Ishikawa (cell line): ENCODE data around the gene PMEPA1.

Experiments used
- CEBPB ChIP-seq: IDR thresholded peaks from 2 replicates; pipeline ENCODE4 v1.6.1; 2012
- CREB1 ChIP-seq: IDR thresholded peaks from 2 replicates; pipeline ENCODE4 v1.6.1; 2012; ENCODE audit warnings: low read depth
- EGR1 ChIP-seq: IDR thresholded peaks from 2 replicates; pipeline ENCODE4 v1.6.1; 2012
- EP300 ChIP-seq: IDR thresholded peaks from 2 replicates; pipeline ENCODE4 v1.6.1; 2012; ENCODE audit warnings: borderline replicate concordance
- FOXM1 ChIP-seq: IDR thresholded peaks from 2 replicates; pipeline ENCODE4 v1.6.1; 2012; ENCODE audit warnings: low read depth, borderline replicate concordance
- MAX ChIP-seq: IDR thresholded peaks from 2 replicates; pipeline ENCODE4 v1.6.1; 2012
- NFIC ChIP-seq: IDR thresholded peaks from 2 replicates; pipeline ENCODE4 v1.6.1; 2012
- RAD21 ChIP-seq: IDR thresholded peaks from 2 replicates; pipeline ENCODE4 v1.6.1; 2012; ENCODE audit warnings: low read depth
- REST ChIP-seq: IDR thresholded peaks from 2 replicates; pipeline ENCODE4 v1.6.1; 2012; ENCODE audit warnings: low read depth, mild to moderate bottlenecking
- TAF1 ChIP-seq: IDR thresholded peaks from 2 replicates; pipeline ENCODE4 v1.6.1; 2012; ENCODE audit warnings: low read depth, mild to moderate bottlenecking
- TEAD4 ChIP-seq: IDR thresholded peaks from 2 replicates; pipeline ENCODE4 v1.6.1; 2012
- USF1 ChIP-seq: IDR thresholded peaks from 2 replicates; pipeline ENCODE4 v1.6.1; 2012
- YY1 ChIP-seq: IDR thresholded peaks from 2 replicates; pipeline ENCODE4 v1.6.1; 2012; ENCODE audit warnings: low read depth
- ZBTB7A ChIP-seq: IDR thresholded peaks from 2 replicates; pipeline ENCODE4 v1.6.1; 2012; ENCODE audit warnings: low read depth

The PMEPA1 gene

GRCh38 chr20:57738053-57738452 lies 28.2 kb upstream of the PMEPA1 start:
- no peak for TF ChIP-seq YY1
- TF ChIP-seq TAF1 = no peak
- no peak for TF ChIP-seq CREB1
- TF ChIP-seq ZBTB7A = no peak
- TF ChIP-seq TEAD4 = no peak
- no peak for TF ChIP-seq NFIC
- TF ChIP-seq REST = no peak
- TF ChIP-seq CEBPB = no peak
- TF ChIP-seq EP300 = no peak
- TF ChIP-seq USF1 = no peak
- TF ChIP-seq EGR1 = no peak
- no peak for TF ChIP-seq RAD21

GRCh38 chr20:57737349-57737748 lies 27.5 kb upstream of the PMEPA1 start:
- TF ChIP-seq NFIC (no peak), USF1 (no peak), CREB1 (no peak), YY1 (no peak), RAD21 (no peak), EP300 (no peak), TEAD4 (no peak), MAX (no peak), EGR1 (no peak), ZBTB7A (no peak), TAF1 (no peak), REST (no peak), FOXM1 (no peak)

- no peak for TF ChIP-seq YY1
- peak; percentile 32; the same call in 1 of the 2 replicates for TF ChIP-seq REST
These were observed 27.0 kb upstream of the PMEPA1 start for GRCh38 chr20:57736738-57737347.

GRCh38 chr20:57735831-57736737 lies 26.3 kb upstream of the PMEPA1 start:
- no peak for TF ChIP-seq EGR1
- TF ChIP-seq USF1 = 0 out of 2 replicates have a peak, but pooled peaks have one; percentile 43
